A549 (cell line): Measurements from ENCODE around the gene IL18BP.

Source experiments
- CEBPB ChIP-seq, 2 experiments: fragments of >200 bp in 1 of 2; sonication (Bioruptor Twin) in 1 of 2; formaldehyde crosslinking in 1 of 2; IDR thresholded peaks; 2 replicates each; pipeline ENCODE4 v1.6.1; 2012 to 2016
- HDAC2 ChIP-seq: fragments of 200-600 bp; sonication (generic); IDR thresholded peaks from 2 replicates; pipeline ENCODE4 v1.6.1; 2016
- JUN ChIP-seq, 2 experiments: fragments of >200 bp; sonication (Bioruptor Twin); formaldehyde crosslinking; IDR thresholded peaks; 2 replicates in 1 of 2; 3 replicates in 1 of 2; pipeline ENCODE4 v1.6.1; 2016 to 2017
- NFE2L2 ChIP-seq: fragments of 150-350 bp; conservative IDR thresholded peaks from 2 replicates; pipeline ENCODE4 v1.6.1; 2014; ENCODE audit warnings: low read length

GRCh38 chr11:72012091-72012630 lies 13.5 kb downstream of the IL18BP start:
- TF ChIP-seq HDAC2, result no peak
- TF ChIP-seq NFE2L2, result no peak
- TF ChIP-seq CEBPB (IDR thresholded peaks at IDR 0.05), result no peak
- TF ChIP-seq JUN (IDR thresholded peaks at IDR 0.05), result no peak
